WTC11 (cell line): ENCODE measurements around the gene STK39. TPM values are rescaled to one million over a fixed set of nuclear protein-coding genes. Genes with fewer than 3 reads are reported as not detected.

ENCODE experiments used
- ATAC-seq: fragments of 200-7000 bp; cut with Tn5 transposase; 2 replicates; pipeline ENCODE4 v1.10.0; 2021; ENCODE audit warnings: mild to moderate bottlenecking, moderate library complexity
- CTCF ChIA-PET: fragments of 300-600 bp; sonication (Branson Sonifier 250); formaldehyde crosslinking; loops from one replicate; lab custom pipeline; 2021; ENCODE audit warnings: antibody characterized with exemption; lab: Charles Lee
- POLR2A ChIA-PET: fragments of 350-600 bp; sonication (Branson Sonifier 250); formaldehyde crosslinking; loops from one replicate; lab custom pipeline; 2021; ENCODE audit warnings: antibody characterized with exemption; lab: Charles Lee
- DNase-seq: peaks from one replicate; pipeline ENCODE4 v3.0.0; 2021; ENCODE audit warnings: low spot score
- H3K27ac Mint-ChIP-seq: 2 replicates; pipeline ENCODE4 v1.8.0; 2021; ENCODE audit warnings: mixed read lengths
- H3K27me3 Mint-ChIP-seq: 2 replicates; pipeline ENCODE4 v1.8.0; 2021; ENCODE audit warnings: low read depth, mild to moderate bottlenecking, moderate library complexity, mixed read lengths
- H3K36me3 Mint-ChIP-seq: 2 replicates; pipeline ENCODE4 v1.8.0; 2021; ENCODE audit warnings: mixed read lengths
- H3K4me1 Mint-ChIP-seq: 2 replicates; pipeline ENCODE4 v1.8.0; 2022; ENCODE audit warnings: mixed read lengths
- H3K4me3 Mint-ChIP-seq: 2 replicates; pipeline ENCODE4 v1.8.0; 2021; ENCODE audit warnings: mild to moderate bottlenecking, moderate library complexity, mixed read lengths
- H3K9me3 Mint-ChIP-seq: 2 replicates; pipeline ENCODE4 v1.8.0; 2021; ENCODE audit warnings: mixed read lengths
- ATF2 ChIP-seq: sonication (generic); formaldehyde crosslinking; IDR thresholded peaks from 2 replicates; pipeline ENCODE4 v1.8.1; 2022; ENCODE audit warnings: low read depth, missing genetic modification reagents, borderline replicate concordance
- CREB1 ChIP-seq: sonication (generic); formaldehyde crosslinking; IDR thresholded peaks from 2 replicates; pipeline ENCODE4 v1.8.0; 2023; ENCODE audit warnings: mild to moderate bottlenecking, missing genetic modification reagents
- E2F5 ChIP-seq: sonication (generic); formaldehyde crosslinking; IDR thresholded peaks from 2 replicates; pipeline ENCODE4 v1.8.1; 2022; ENCODE audit warnings: mild to moderate bottlenecking, moderate library complexity, missing genetic modification reagents
- HMGXB4 ChIP-seq: sonication (generic); formaldehyde crosslinking; IDR thresholded peaks from 2 replicates; pipeline ENCODE4 v1.8.1; 2023; ENCODE audit warnings: mild to moderate bottlenecking, moderate library complexity, missing genetic modification reagents
- NFE2L1 ChIP-seq: sonication (generic); formaldehyde crosslinking; IDR thresholded peaks from 2 replicates; pipeline ENCODE4 v1.8.1; 2023; ENCODE audit warnings: missing genetic modification reagents
- NR2C2 ChIP-seq: sonication (generic); formaldehyde crosslinking; IDR thresholded peaks from 2 replicates; pipeline ENCODE4 v1.8.0; 2022; ENCODE audit warnings: mild to moderate bottlenecking, missing genetic modification reagents
- OVOL2 ChIP-seq: fragments of 250-450 bp; sonication (Bioruptor Pico); IDR thresholded peaks from 2 replicates; pipeline ENCODE4 v1.9.0; 2021; ENCODE audit warnings: mild to moderate bottlenecking, borderline replicate concordance
- ZNF121 ChIP-seq: sonication (generic); formaldehyde crosslinking; IDR thresholded peaks from 2 replicates; pipeline ENCODE4 v1.8.0; 2023; ENCODE audit warnings: missing genetic modification reagents
- ZNF138 ChIP-seq: sonication (generic); formaldehyde crosslinking; conservative IDR thresholded peaks from 2 replicates; pipeline ENCODE4 v1.8.1; 2022; ENCODE audit warnings: mild to moderate bottlenecking, moderate library complexity, missing genetic modification reagents
- ZNF263 ChIP-seq: sonication (generic); formaldehyde crosslinking; IDR thresholded peaks from 2 replicates; pipeline ENCODE4 v1.8.1; 2022; ENCODE audit warnings: low read depth, mild to moderate bottlenecking, moderate library complexity, missing genetic modification reagents
- ZNF317 ChIP-seq: sonication (generic); formaldehyde crosslinking; IDR thresholded peaks from 2 replicates; pipeline ENCODE4 v1.8.1; 2023; ENCODE audit warnings: low read depth, mild to moderate bottlenecking, moderate library complexity, missing genetic modification reagents, borderline replicate concordance
- ZNF671 ChIP-seq: fragments of 250-450 bp; sonication (Bioruptor Pico); IDR thresholded peaks from 2 replicates; pipeline ENCODE4 v1.8.0; 2021; ENCODE audit warnings: mild to moderate bottlenecking
- total RNA-seq: library from RNA; stranded (reverse); gene quantifications from 3 replicates; pipeline ENCODE4 v1.2.3, GENCODE V29; 2021
- TF ChIP-seq, protein P1 (sequence below): sonication (generic); formaldehyde crosslinking; IDR thresholded peaks from 2 replicates; pipeline ENCODE4 v1.8.1; 2023; ENCODE audit warnings: mild to moderate bottlenecking, missing genetic modification reagents
- TF ChIP-seq, protein P2 (sequence below): fragments of 250-450 bp; sonication (Bioruptor Pico); IDR thresholded peaks from 2 replicates; pipeline ENCODE4 v1.8.0; 2021; ENCODE audit warnings: mild to moderate bottlenecking
- TF ChIP-seq, protein P3 (sequence below): sonication (generic); formaldehyde crosslinking; IDR thresholded peaks from 2 replicates; pipeline ENCODE4 v1.8.1; 2023; ENCODE audit warnings: mild to moderate bottlenecking, missing genetic modification reagents
- TF ChIP-seq, protein P4 (sequence below): sonication (generic); formaldehyde crosslinking; IDR thresholded peaks from 2 replicates; pipeline ENCODE4 v1.8.1; 2023; ENCODE audit warnings: mild to moderate bottlenecking, missing genetic modification reagents, borderline replicate concordance
- TF ChIP-seq, protein P5 (sequence below): sonication (generic); formaldehyde crosslinking; IDR thresholded peaks from 2 replicates; pipeline ENCODE4 v1.8.0; 2022; ENCODE audit warnings: mild to moderate bottlenecking, missing genetic modification reagents

Gene STK39
- total RNA-seq, 1 experiment from 2014 or later, result 20.5 TPM

GRCh38 chr2:168079236-168079635 lies 168.2 kb downstream of the STK39 start:
- ChIA-PET POLR2A (no interaction called here), CTCF (no interaction called here)
- Mint-ChIP-seq H3K4me1 (peaks cover 8% of the 10 kb centered on the region), H3K9me3 (peaks cover 16% of the 10 kb centered on the region), H3K4me3 (no peak overlapping the region), H3K27me3 (no peaks in the 10 kb centered on the region), H3K27ac (no peak overlapping the region), H3K36me3 (peaks cover 9% of the 10 kb centered on the region)
- no peak for TF ChIP-seq NFE2L1 (CRISPR knock-in tag)
- TF ChIP-seq, protein P1, sequence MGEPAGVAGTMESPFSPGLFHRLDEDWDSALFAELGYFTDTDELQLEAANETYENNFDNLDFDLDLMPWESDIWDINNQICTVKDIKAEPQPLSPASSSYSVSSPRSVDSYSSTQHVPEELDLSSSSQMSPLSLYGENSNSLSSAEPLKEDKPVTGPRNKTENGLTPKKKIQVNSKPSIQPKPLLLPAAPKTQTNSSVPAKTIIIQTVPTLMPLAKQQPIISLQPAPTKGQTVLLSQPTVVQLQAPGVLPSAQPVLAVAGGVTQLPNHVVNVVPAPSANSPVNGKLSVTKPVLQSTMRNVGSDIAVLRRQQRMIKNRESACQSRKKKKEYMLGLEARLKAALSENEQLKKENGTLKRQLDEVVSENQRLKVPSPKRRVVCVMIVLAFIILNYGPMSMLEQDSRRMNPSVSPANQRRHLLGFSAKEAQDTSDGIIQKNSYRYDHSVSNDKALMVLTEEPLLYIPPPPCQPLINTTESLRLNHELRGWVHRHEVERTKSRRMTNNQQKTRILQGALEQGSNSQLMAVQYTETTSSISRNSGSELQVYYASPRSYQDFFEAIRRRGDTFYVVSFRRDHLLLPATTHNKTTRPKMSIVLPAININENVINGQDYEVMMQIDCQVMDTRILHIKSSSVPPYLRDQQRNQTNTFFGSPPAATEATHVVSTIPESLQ (CRISPR knock-in tag), result no peak
- no peak for TF ChIP-seq ZNF121 (CRISPR knock-in tag)
- TF ChIP-seq ZNF263 (CRISPR knock-in tag), result no peak
- no peak for TF ChIP-seq ATF2 (CRISPR knock-in tag)
- no peak for TF ChIP-seq OVOL2 (CRISPR knock-in tag)
- no peak for TF ChIP-seq CREB1 (CRISPR knock-in tag)
- no peak for TF ChIP-seq HMGXB4 (CRISPR knock-in tag)
- TF ChIP-seq, protein P2, sequence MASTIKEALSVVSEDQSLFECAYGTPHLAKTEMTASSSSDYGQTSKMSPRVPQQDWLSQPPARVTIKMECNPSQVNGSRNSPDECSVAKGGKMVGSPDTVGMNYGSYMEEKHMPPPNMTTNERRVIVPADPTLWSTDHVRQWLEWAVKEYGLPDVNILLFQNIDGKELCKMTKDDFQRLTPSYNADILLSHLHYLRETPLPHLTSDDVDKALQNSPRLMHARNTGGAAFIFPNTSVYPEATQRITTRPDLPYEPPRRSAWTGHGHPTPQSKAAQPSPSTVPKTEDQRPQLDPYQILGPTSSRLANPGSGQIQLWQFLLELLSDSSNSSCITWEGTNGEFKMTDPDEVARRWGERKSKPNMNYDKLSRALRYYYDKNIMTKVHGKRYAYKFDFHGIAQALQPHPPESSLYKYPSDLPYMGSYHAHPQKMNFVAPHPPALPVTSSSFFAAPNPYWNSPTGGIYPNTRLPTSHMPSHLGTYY (CRISPR knock-in tag), result no peak
- no peak for ATAC-seq
- DNase-seq, result no peak

- no peak overlapping the region for H3K27ac Mint-ChIP-seq
- no peaks in the 10 kb centered on the region for H3K27me3 Mint-ChIP-seq
- peaks cover 3% of the 10 kb centered on the region for H3K4me1 Mint-ChIP-seq
- no peak overlapping the region for H3K4me3 Mint-ChIP-seq
- CTCF ChIA-PET, result no interaction called here
- DNase-seq (no peak), ATAC-seq (no peak)
- H3K9me3 Mint-ChIP-seq, result peaks cover 6% of the 10 kb centered on the region
- POLR2A ChIA-PET, result no interaction called here
- H3K36me3 Mint-ChIP-seq, result peaks cover 6% of the 10 kb centered on the region
- TF ChIP-seq ZNF671 (no peak), NR2C2 (CRISPR knock-in tag) (no peak), ZNF317 (no peak), E2F5 (no peak), ZNF138 (CRISPR knock-in tag) (no peak)
- TF ChIP-seq, protein P3, sequence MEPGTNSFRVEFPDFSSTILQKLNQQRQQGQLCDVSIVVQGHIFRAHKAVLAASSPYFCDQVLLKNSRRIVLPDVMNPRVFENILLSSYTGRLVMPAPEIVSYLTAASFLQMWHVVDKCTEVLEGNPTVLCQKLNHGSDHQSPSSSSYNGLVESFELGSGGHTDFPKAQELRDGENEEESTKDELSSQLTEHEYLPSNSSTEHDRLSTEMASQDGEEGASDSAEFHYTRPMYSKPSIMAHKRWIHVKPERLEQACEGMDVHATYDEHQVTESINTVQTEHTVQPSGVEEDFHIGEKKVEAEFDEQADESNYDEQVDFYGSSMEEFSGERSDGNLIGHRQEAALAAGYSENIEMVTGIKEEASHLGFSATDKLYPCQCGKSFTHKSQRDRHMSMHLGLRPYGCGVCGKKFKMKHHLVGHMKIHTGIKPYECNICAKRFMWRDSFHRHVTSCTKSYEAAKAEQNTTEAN (CRISPR knock-in tag), result no peak
- TF ChIP-seq, protein P4, sequence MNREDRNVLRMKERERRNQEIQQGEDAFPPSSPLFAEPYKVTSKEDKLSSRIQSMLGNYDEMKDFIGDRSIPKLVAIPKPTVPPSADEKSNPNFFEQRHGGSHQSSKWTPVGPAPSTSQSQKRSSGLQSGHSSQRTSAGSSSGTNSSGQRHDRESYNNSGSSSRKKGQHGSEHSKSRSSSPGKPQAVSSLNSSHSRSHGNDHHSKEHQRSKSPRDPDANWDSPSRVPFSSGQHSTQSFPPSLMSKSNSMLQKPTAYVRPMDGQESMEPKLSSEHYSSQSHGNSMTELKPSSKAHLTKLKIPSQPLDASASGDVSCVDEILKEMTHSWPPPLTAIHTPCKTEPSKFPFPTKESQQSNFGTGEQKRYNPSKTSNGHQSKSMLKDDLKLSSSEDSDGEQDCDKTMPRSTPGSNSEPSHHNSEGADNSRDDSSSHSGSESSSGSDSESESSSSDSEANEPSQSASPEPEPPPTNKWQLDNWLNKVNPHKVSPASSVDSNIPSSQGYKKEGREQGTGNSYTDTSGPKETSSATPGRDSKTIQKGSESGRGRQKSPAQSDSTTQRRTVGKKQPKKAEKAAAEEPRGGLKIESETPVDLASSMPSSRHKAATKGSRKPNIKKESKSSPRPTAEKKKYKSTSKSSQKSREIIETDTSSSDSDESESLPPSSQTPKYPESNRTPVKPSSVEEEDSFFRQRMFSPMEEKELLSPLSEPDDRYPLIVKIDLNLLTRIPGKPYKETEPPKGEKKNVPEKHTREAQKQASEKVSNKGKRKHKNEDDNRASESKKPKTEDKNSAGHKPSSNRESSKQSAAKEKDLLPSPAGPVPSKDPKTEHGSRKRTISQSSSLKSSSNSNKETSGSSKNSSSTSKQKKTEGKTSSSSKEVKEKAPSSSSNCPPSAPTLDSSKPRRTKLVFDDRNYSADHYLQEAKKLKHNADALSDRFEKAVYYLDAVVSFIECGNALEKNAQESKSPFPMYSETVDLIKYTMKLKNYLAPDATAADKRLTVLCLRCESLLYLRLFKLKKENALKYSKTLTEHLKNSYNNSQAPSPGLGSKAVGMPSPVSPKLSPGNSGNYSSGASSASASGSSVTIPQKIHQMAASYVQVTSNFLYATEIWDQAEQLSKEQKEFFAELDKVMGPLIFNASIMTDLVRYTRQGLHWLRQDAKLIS, result no peak
- TF ChIP-seq, protein P5, sequence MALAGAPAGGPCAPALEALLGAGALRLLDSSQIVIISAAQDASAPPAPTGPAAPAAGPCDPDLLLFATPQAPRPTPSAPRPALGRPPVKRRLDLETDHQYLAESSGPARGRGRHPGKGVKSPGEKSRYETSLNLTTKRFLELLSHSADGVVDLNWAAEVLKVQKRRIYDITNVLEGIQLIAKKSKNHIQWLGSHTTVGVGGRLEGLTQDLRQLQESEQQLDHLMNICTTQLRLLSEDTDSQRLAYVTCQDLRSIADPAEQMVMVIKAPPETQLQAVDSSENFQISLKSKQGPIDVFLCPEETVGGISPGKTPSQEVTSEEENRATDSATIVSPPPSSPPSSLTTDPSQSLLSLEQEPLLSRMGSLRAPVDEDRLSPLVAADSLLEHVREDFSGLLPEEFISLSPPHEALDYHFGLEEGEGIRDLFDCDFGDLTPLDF (CRISPR knock-in tag), result no peak
- TF ChIP-seq, protein P1 (CRISPR knock-in tag), result no peak
These were observed 170.7 kb downstream of the STK39 start for GRCh38 chr2:168076731-168077130.
